ENCODE data around the gene RIPK4. TPM values are rescaled to one million over a fixed set of nuclear protein-coding genes. Genes with fewer than 3 reads are reported as not detected.

RIPK4 gene
- total and polyA plus RNA-seq, 2 experiments from 2014 or later, result 0.46 to 0.54 TPM

DNA sequence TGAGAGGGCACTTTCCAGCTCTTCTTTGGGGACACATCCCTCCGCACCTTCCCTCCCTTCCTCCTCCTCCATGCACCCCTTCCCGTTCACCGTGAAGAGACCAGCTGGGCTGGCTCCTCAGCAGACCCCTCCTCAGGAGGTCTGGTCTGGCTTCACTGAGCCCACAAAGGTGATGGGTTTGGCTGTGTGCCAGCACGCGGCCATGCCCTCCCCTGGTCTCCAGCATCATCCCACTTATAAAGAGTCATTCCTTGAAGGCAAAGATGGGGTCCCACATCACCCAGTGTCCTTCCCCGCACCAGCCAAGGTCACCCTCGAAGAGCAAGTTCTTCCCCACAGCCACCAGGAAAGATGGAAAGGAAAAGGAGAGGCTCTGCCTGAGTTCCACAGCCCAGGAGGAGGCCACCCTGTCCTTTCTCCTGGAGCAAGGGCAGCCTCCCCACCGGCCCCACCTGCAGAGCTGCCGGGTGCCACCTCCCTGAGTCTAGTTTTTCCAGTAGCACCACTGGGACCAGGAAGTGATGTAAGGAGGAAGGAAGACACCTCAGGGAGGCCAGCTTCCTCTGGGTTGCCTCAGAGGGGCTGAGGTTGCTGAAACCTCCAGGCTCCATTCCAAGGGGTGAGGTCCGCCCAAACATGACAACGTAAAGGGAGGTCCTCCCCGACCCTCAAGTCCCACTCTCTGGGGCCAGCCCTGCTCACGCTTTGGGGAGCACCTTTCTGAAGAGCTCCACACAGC, 32.7 kb downstream of the RIPK4 start:
- H3K4me2 ChIP-seq (ENCODE audit: unreplicated experiment), result no peak overlapping the region
- no peak overlapping the region for H2AFZ ChIP-seq
- H3K9me2 ChIP-seq (ENCODE audit: insufficient read depth), result no peaks in the 10 kb centered on the region
- no peaks in the 10 kb centered on the region for H3K9me3 ChIP-seq (ENCODE audit: low read depth)
- no peak overlapping the region for H3K9ac ChIP-seq
- H3K4me3 ChIP-seq, result no peak overlapping the region
- no peak overlapping the region for H3K27ac ChIP-seq
- in situ Hi-C loops (cut with MboI), result no loop called here
- no peaks in the 10 kb centered on the region for H4K20me1 ChIP-seq (ENCODE audit: insufficient read depth)
- no peak for DNase-seq
- H3K36me3 ChIP-seq (ENCODE audit: low read depth), result no peaks in the 10 kb centered on the region
- 60% methylated on average over 13 of the region's 13 CpGs for WGBS, 2 experiments (ENCODE audit: low coverage in 1 of 2, low lambda C conversion rate in 2 of 2, missing lambda C conversion rate in 2 of 2)
- no peaks in the 10 kb centered on the region for H3K79me2 ChIP-seq (ENCODE audit: insufficient read depth)
- H3F3A ChIP-seq (ENCODE audit: insufficient read depth), result no peaks in the 10 kb centered on the region
- no peaks in the 10 kb centered on the region for H3K4me1 ChIP-seq (ENCODE audit: insufficient read depth)
- H3K27me3 ChIP-seq (replicated peaks; ENCODE audit: insufficient read depth), result peaks cover 4% of the 10 kb centered on the region; the same call in 1 of the 2 replicates
- no peak for TF ChIP-seq EZH2phosphoT487 (IDR thresholded peaks at IDR 0.05; ENCODE audit: insufficient read depth, low read depth)
- TF ChIP-seq EZH2 (IDR thresholded peaks at IDR 0.05; ENCODE audit: insufficient read depth, poor library complexity, severe bottlenecking), result no peak

DNA sequence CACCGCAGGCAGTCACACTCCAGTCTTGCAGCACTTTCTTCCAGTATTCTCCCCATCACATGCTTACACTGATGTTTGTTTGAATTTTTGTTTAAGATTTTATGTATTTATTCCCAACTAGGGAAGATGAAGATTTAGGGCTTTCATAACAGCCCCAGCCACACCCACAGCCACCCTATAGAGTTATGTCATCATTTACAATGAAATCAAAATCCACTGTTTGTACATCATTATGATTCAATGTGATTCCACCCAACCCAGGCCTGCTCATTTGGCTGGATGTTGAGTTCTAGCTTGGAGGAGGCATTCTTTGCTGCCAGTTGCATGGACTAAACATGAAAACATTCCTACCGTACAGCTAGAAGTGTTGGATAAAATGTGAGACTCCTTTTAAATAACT, 35.8 kb downstream of the RIPK4 start:
- Histone ChIP-seq H3K4me1 (ENCODE audit: insufficient read depth) (peaks cover 13% of the 10 kb centered on the region), H3K9me3 (ENCODE audit: low read depth) (no peaks in the 10 kb centered on the region), H4K20me1 (ENCODE audit: insufficient read depth) (no peaks in the 10 kb centered on the region), H3K9me2 (ENCODE audit: insufficient read depth) (no peaks in the 10 kb centered on the region), H3F3A (ENCODE audit: insufficient read depth) (no peaks in the 10 kb centered on the region), H3K4me2 (ENCODE audit: unreplicated experiment) (no peak overlapping the region), H2AFZ (no peak overlapping the region), H3K36me3 (ENCODE audit: low read depth) (no peaks in the 10 kb centered on the region), H3K27me3 (replicated peaks; ENCODE audit: insufficient read depth) (peaks cover 4% of the 10 kb centered on the region; the same call in 1 of the 2 replicates), H3K4me3 (no peak overlapping the region), H3K9ac (no peak overlapping the region), H3K79me2 (ENCODE audit: insufficient read depth) (no peaks in the 10 kb centered on the region), H3K27ac (no peak overlapping the region)
- in situ Hi-C loops (cut with MboI), result no loop called here
- TF ChIP-seq EZH2phosphoT487 (IDR thresholded peaks at IDR 0.05; ENCODE audit: insufficient read depth, low read depth), result no peak
- no peak for TF ChIP-seq EZH2 (IDR thresholded peaks at IDR 0.05; ENCODE audit: insufficient read depth, poor library complexity, severe bottlenecking)
- 90 to 91% methylated on average over 2 of the region's 2 CpGs for WGBS, 2 experiments (ENCODE audit: low coverage in 1 of 2, low lambda C conversion rate in 2 of 2, missing lambda C conversion rate in 2 of 2)
- DNase-seq, result peak; percentile 12

DNA sequence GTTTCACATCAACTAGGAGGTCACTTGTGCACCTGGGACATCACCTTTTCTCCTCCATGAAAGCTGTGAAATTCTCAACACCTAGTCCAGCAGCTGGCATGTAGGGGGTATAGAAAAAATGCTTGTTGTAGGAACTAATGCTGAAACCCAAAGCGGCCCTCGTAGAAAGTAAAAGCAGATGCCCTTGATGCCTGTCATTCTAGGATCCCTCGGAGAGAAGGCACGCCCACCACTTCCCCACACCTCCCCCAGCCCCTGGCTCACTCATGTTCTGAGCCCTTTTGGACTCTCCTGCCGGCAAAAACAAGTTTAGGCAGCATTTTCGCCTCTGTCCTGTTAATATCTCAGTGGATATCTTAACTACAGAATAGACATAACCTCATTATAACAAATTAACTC, 36.5 kb downstream of the RIPK4 start:
- Histone ChIP-seq H3K9ac (no peak overlapping the region), H3K4me2 (ENCODE audit: unreplicated experiment) (no peak overlapping the region), H3K4me1 (ENCODE audit: insufficient read depth) (peaks cover 13% of the 10 kb centered on the region), H3K36me3 (ENCODE audit: low read depth) (no peaks in the 10 kb centered on the region), H3K9me3 (ENCODE audit: low read depth) (no peaks in the 10 kb centered on the region), H4K20me1 (ENCODE audit: insufficient read depth) (no peaks in the 10 kb centered on the region), H3F3A (ENCODE audit: insufficient read depth) (no peaks in the 10 kb centered on the region), H3K9me2 (ENCODE audit: insufficient read depth) (no peaks in the 10 kb centered on the region), H3K27ac (no peak overlapping the region), H3K27me3 (replicated peaks; ENCODE audit: insufficient read depth) (peaks cover 4% of the 10 kb centered on the region; the same call in 1 of the 2 replicates), H3K79me2 (ENCODE audit: insufficient read depth) (no peaks in the 10 kb centered on the region), H2AFZ (no peak overlapping the region), H3K4me3 (no peak overlapping the region)
- DNase-seq, result no peak
- in situ Hi-C loops (cut with MboI), result no loop called here
- WGBS, 2 experiments (ENCODE audit: low coverage in 1 of 2, low lambda C conversion rate in 2 of 2, missing lambda C conversion rate in 2 of 2), result 29 to 41% methylated on average over 6 of the region's 6 CpGs
- TF ChIP-seq EZH2 (IDR thresholded peaks at IDR 0.05; ENCODE audit: insufficient read depth, poor library complexity, severe bottlenecking) (no peak), EZH2phosphoT487 (IDR thresholded peaks at IDR 0.05; ENCODE audit: insufficient read depth, low read depth) (no peak)

DNA sequence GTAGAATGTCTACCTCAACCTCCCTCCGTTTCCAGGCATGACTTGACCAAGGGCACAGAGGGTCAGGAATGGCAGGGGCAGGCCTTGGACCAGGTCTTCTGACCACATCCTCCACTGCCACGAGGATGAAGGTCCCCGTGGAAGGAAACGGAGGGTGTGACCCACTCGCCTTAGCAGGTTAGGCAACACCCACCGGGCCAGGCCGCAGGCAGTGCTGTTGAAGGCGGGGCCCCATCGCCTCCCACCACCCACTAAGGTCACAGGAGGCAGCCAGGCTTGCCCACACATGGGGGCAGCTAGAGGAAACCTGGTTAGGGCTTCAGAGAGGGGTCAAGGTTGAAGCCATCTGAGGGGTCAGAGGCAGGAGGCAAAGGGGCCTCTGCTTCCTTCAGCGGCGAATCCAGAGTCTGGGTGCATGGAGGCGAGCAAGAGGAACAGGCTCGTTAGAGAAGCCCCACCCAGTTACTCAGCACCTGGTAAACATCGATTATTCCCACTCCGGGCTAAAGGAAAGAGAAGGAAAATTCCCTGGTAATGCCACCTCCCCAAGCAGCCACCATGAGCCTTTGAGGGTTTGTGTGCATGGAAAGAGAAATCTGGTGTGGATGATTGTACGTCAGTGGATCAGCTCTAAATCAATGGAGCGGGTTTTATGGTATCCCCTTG, 37.0 kb downstream of the RIPK4 start:
- Histone ChIP-seq H2AFZ (no peak overlapping the region), H3K9me3 (ENCODE audit: low read depth) (no peaks in the 10 kb centered on the region), H4K20me1 (ENCODE audit: insufficient read depth) (no peaks in the 10 kb centered on the region), H3K27ac (no peak overlapping the region), H3K27me3 (replicated peaks; ENCODE audit: insufficient read depth) (peaks cover 4% of the 10 kb centered on the region; the same call in 1 of the 2 replicates), H3K4me2 (ENCODE audit: unreplicated experiment) (no peak overlapping the region), H3K36me3 (ENCODE audit: low read depth) (no peaks in the 10 kb centered on the region), H3K4me3 (no peak overlapping the region), H3K4me1 (ENCODE audit: insufficient read depth) (peaks cover 13% of the 10 kb centered on the region), H3F3A (ENCODE audit: insufficient read depth) (no peaks in the 10 kb centered on the region), H3K9ac (no peak overlapping the region), H3K79me2 (ENCODE audit: insufficient read depth) (no peaks in the 10 kb centered on the region), H3K9me2 (ENCODE audit: insufficient read depth) (no peaks in the 10 kb centered on the region)
- no peak for TF ChIP-seq EZH2 (IDR thresholded peaks at IDR 0.05; ENCODE audit: insufficient read depth, poor library complexity, severe bottlenecking)
- TF ChIP-seq EZH2phosphoT487 (IDR thresholded peaks at IDR 0.05; ENCODE audit: insufficient read depth, low read depth), result no peak
- no peak for DNase-seq
- in situ Hi-C loops (cut with MboI), result no loop called here
- 82 to 83% methylated on average over 16 to 17 of the region's 17 CpGs for WGBS, 2 experiments (ENCODE audit: low coverage in 1 of 2, low lambda C conversion rate in 2 of 2, missing lambda C conversion rate in 2 of 2)
